Neural progenitor cell (in vitro differentiated cells): Measurements from ENCODE around the gene PBX4.

ENCODE experiments used
- EZH2 ChIP-seq: fragments of 200-600 bp; sonication (generic); IDR thresholded peaks from 2 replicates; pipeline ENCODE4 v1.6.1; 2017; ENCODE audit warnings: antibody characterized with exemption, mild to moderate bottlenecking, moderate library complexity
- EZH2phosphoT487 ChIP-seq: fragments of 200-600 bp; sonication (generic); IDR thresholded peaks from 2 replicates; pipeline ENCODE4 v1.6.1; 2017; ENCODE audit warnings: antibody characterized with exemption
- TF ChIP-seq, protein P1 (sequence below): fragments of 200-600 bp; sonication (generic); IDR thresholded peaks from 2 replicates; pipeline ENCODE4 v1.5.1; 2017; ENCODE audit warnings: antibody characterized with exemption, mild to moderate bottlenecking

DNA sequence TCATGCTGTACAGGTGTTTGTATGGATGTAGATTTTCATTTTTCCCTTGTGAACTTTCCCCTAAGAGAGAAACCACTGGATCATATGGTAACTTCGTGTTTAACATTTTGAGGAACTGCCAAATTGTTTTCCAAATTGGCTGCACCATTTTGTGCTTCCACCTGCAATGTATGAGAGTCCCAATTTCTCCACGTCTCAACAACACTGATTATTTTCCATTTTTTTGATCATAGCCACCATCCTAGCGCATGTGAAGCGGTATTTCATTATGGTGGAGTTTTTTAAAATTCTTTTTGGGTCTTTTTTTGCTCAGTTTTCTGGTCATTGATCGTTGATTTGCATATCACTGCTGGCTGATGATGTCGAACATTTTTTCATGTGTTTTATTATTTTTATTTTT, 97.5 kb downstream of the PBX4 start:
- TF ChIP-seq, protein P1, sequence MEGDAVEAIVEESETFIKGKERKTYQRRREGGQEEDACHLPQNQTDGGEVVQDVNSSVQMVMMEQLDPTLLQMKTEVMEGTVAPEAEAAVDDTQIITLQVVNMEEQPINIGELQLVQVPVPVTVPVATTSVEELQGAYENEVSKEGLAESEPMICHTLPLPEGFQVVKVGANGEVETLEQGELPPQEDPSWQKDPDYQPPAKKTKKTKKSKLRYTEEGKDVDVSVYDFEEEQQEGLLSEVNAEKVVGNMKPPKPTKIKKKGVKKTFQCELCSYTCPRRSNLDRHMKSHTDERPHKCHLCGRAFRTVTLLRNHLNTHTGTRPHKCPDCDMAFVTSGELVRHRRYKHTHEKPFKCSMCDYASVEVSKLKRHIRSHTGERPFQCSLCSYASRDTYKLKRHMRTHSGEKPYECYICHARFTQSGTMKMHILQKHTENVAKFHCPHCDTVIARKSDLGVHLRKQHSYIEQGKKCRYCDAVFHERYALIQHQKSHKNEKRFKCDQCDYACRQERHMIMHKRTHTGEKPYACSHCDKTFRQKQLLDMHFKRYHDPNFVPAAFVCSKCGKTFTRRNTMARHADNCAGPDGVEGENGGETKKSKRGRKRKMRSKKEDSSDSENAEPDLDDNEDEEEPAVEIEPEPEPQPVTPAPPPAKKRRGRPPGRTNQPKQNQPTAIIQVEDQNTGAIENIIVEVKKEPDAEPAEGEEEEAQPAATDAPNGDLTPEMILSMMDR: no peak
- TF ChIP-seq EZH2 (no peak), EZH2phosphoT487 (no peak)
